ENCODE results near the gene FGF18. TPM values are rescaled to one million over a fixed set of nuclear protein-coding genes. Genes with fewer than 3 reads are reported as not detected.

The FGF18 gene
- 0.24 TPM in 1 of 2 replicates, not detected in the other for total RNA-seq

GRCh38 chr5:171418982-171419687 lies at the start of gene FGF18:
Gene FGF18 (plus strand): TSS chr5:171419647. CDS start chr5:171420200, 553 bp downstream.

GRCh38 chr5:171387345-171387969 lies 32.0 kb upstream of the FGF18 start, which contains the start of gene NPM1:
Gene NPM1 (plus strand): TSS chr5:171387849. CDS start chr5:171387949, 100 bp downstream.

Other genes starting within 250 kb of the FGF18 start
- not detected in 2 replicates for gene TLX3, start 110.4 kb upstream of the FGF18 start, total RNA-seq
- 827 and 1,077 TPM in 2 replicates for gene NPM1, start 31.8 kb upstream of the FGF18 start, total RNA-seq